NCI-H187 treated with DMSO at 0.1 percent for 48 hours (cell line): Measurements from ENCODE around the gene TFE3.

Experiments used
- DNase-seq: peaks from one replicate; lab custom pipeline; 2025; lab: John Stamatoyannopoulos, UW

Gene TFE3

GRCh38 chrX:49060914-49061313 lies 17.8 kb upstream of the TFE3 start:
- no peak for DNase-seq

GRCh38 chrX:49059681-49060085 lies 16.5 kb upstream of the TFE3 start:
- no peak for DNase-seq

- DNase-seq = no peak
Measured at GRCh38 chrX:49059201-49059600, 16.0 kb upstream of the TFE3 start.

DNA sequence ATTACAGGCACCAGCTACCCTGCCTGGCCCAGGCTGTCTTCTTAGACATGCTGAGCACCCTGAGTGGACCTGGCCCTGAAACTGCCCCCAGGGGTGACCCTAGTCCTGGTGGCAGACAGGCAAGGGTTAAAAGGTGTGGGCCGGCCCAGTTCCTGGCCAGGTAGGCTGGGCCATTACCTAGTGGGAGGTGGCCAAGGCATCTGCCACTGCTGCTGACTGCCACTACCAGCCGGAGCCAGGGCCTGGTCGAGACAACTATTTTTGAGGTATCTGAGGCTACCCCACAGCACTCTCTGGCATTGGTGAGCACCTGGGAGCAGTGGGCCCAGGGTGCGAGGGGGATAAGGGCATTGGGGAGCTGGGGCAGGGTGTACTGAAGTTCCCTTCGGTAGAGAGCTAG lies 15.6 kb upstream of the TFE3 start, which contains the start of gene CCDC120:
Gene CCDC120 (plus strand): TSS at position 206 of the 400 bp plus-strand sequence. CDS start 3,043 bp downstream, outside the sequence.
- no peak for DNase-seq

DNA sequence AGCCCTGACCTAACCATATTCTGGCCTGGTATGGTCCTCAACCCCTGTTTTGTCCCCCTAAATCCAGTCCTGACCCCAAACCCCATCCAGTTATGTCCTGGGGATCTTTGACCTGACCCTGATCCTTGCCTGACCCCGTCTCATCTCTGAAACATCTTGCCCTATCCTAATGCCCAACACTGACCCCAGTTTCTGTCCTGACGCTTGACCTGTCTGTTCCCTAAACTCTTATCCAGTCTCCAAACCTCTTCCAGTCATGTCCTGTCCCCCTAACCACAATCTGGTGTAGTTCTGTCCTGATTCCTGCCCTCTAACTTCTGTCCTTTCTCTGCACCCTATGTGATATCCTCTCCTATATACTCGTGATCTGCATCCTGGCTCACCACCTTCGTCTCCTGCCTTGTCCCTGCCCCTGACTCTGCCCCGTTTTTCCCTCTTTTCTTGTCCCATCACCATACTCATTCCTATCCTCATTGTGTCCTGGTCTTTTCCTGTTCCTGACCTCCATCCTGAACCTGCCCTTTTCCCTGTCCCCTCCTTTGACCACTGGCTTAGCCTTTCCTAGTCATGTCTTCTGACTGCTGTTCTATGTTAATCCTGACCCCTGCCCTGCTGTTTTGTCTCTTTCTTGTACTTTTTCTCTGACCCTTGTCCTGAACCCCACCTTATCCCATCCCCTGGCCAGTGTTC lies 11.1 kb upstream of the TFE3 start:
- DNase-seq = no peak

DNA sequence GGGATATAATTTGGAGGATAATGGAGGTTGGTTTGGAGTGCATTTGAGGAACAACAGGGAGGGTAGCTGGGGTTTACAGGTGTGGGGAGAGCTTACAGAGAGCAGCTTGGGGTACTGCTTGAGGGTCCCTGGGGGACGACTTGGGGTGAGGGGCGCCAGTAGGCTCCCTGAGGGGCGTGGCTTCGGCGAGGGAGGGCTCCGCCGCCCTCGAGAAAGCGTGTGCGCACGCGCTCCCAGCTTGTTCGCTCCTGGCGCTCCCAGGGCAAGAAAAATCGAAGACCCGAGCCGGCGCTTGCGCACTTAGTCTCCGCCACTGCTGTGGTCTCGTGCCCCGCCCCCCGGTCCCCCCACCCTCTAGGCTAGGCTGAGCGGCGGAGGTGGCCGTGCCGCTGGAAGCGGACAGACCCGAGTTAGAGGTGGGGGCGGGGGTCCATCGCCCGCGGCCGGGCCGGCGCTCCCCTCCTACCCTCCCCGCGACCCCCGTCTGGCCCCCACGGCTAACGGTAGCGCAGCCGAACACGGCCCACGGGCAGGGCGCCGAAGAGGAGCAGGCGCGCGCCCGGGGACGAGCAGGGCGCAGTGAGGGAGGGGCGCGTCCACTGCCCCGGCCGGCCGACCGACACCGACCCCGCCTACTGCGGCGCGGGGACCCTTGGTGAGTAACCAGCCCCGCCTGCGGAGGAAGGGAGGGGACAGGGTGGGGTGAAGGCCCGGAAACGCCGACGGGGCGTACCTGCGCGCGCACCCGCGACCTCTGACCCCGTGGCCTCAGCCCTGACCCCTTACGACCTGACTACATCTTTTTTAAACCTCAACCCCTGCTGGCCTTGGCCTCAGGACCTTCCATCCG lies 10.3 kb upstream of the TFE3 start:
- no peak for DNase-seq

- DNase-seq = no peak
Measured at GRCh38 chrX:49043987-49044281, 777 bp upstream of the TFE3 start.

- DNase-seq = no peak
Measured at GRCh38 chrX:49042581-49043219, 457 bp downstream of the TFE3 start.

DNA sequence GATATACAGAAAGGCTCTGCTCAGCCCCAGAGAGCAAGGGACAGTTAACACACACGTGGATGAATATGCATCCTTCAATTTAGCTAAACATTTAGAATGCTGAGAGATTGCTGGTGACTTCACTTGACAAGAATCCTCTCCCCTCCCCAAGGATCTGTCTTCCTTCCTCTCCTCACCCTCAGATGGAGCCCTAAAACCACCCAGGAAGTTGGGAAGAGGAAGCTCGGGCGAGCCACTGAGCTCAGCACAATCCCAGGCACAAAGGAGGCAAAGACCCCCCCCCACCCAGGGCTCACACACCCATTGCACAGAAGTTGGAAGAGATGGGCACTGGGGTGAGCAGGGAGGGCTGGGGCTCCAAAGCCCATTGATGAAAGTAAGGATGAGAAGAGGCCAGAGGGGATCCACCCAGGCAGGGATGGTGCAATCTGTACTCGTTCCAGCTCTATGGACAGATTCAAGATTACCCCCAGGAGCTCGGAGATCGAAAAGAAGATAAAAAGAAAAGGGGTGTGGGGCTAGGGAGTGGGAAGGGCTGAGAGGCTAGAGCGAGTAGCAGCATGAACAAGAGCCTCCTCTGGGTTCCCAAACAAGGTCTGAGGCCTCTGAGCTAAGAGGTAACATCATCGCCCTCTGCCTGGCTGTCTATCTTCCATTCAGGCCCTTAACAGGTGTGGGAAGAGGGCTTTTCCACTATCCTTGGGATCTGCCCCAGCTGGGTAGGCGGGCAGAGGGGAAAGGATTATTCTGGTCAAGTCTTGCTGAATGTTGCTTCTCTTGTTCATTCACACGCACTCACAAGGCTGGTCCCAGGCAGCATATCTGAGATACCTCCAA lies 1.2 kb downstream of the TFE3 start:
- no peak for DNase-seq

DNA sequence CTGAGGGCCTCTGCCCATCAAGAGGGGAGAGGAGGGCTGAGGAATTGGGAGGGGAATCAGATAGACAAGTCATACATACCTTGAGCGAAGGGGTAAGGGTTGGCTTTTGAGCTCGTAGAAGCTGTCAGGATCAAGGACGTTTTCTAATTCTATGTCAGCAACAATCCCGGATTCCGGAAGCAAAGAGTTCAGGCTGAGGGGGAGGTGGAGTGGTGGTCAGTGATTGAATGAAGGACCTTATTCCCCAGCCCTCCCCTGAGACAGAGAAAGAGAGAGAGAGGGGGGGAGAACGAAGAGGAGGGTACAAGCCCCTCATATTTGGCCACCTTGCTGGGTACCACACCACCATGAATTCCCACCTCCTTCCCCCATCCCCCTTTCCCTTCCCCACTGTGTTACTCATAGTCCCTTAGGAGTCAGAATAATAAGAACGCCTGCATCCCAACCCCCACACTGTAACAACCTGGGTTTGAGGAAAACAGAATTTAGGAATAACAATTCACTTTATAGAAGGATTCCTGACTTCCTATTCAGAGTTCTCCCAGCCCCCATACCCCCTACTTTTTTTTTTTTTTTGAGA lies 2.7 kb downstream of the TFE3 start:
- no peak for DNase-seq

DNA sequence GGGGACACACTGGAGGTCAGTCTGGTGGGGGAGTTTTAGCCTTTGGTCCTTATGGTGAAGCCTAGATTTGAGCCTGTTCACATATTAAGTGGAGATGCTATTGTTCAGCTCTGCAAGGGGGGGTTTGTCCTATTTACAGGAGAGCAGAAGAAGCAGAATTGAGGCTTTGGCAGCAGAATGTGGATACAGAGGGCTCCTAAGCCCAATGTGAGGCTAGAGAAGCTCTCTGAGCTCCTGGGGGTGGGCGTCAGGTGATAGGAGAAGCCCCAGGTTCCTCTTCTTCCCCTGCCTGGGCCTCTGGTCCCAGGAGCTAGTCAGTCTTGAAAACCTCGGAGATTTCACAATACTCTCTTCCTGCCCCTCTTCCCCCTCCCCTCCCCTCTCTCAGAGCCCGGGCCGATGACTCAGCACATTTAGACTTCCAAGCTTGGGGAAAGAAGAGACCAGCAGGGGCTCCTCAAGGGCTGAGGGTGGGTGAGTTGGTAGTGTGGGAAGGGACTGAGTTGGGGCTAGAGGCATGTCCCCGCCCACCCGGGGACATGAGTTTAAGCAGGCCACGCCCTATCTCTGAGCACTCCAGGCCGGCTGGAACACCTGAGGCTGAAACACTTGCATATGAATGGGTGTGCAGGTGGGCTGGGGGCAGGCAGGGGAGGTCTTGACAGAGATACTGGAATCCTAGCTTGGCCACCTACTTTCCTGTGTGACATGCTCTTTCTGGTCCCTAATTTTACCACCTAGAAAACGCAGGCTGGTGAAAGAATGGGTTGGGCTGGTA lies 3.4 kb downstream of the TFE3 start:
- no peak for DNase-seq

DNA sequence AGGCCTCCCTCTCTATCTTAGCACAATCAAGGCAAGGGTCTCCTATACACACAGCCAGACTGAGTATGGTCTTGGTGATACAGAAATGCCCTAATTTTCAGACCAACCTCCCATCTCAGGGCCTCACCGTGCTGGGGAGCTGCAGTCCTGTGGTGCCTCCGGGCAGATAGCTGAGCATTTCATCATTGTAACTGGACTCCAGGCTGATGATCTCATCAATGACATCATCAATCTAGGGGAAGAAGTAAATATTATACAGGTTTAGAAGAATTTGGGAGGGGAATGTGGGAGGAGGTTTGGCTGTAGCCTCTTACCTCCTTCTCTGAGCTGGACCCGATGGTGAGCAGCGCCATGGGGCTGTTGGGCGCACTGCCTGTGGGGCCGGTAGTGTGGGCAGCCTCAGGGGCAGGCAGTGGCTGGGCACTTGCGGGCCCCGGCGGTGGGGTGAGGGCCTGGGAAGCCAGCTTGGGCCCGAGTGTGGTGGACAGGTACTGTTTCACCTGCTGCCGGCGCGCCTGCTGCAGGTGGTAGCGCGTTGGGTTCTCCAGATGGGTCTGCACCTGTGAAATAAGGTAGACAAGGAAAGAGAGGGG lies 5.2 kb downstream of the TFE3 start:
- DNase-seq = no peak

GRCh38 chrX:49030283-49030682 lies 12.9 kb downstream of the TFE3 start:
- no peak for DNase-seq

GRCh38 chrX:49029876-49030275 lies 13.3 kb downstream of the TFE3 start:
- no peak for DNase-seq

DNA sequence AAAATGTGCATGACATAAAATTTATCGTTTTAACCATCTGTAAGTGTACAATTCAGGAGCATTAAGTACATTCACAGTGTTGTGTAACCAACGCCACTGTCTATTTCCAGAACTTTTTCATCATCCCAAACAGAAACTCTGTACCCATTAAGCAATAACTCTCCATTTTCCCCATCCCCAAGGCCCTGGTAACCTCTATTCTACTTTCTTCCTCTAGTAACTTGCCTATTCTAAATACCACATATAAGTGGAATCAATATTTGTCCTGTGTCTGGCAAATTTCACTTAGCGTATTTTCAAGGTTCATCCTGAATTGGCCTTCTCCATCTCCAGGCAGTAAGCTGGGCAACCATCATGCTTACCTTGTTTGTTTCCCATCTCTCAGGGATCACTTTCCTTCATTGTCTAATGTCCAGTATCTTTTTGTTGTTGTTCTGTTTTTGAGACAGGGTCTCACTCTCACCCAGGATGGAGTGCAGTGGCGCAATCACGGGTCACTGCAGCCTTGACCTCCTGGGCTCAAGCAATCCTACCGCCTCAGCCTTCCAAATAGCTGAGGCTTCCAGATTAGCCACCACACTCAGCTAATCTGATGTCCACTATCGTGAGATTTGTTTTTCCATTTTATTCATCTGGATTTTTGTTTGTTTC lies 23.4 kb downstream of the TFE3 start:
- no peak for DNase-seq

DNA sequence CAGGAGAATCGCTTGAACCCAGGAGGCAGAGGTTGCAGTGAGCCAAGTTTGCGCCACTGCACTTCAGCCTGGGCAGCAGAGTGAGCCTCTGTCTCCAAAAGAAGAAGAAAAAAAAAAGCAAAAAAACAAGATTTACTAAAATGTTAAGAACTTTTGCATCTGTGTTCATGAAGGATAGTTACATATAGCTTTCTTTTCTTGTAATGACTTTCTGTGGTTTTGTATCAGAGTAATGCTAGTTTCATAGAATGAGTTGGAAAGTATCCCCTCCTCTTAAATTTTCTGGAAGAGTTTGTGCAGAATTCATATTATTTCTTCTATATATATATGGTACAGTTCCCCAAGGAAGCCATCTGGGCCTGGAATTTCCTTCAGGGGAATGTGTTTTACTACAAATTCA lies 24.1 kb downstream of the TFE3 start:
- no peak for DNase-seq

GRCh38 chrX:49003696-49004095 lies 39.5 kb downstream of the TFE3 start:
- DNase-seq = no peak

- DNase-seq = no peak
Measured at GRCh38 chrX:49002091-49002935, 40.8 kb downstream of the TFE3 start, which contains the start of gene GRIPAP1. GRIPAP1 (minus strand) TSS chrX:49002264; CDS start chrX:49002229, 35 bp downstream.

DNA sequence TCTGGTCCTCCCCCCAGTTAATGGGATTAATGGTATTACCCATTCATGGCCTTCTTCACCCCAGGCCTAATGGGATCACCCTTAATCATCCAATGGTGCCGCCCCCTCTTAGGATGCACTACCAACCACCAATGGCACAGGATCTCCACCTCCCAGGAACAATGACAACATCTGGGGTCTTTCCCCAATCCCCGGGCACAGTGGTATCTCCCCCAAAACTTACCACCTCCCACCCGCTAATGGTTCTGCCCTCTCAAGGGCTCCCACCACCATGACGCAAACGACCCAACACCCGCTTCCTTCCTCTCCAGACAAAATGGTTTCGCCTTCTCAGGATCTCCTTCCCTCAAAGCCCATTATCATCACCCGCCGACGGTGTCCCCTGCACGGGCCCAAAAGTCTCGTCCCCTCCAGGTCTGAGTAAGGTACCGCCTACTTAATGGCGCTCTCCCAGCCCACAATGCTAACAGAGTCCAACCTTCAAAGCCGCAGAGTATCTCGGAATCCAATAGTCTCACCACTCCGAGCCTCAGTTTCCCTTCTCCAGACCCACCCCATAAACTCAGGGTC lies 41.6 kb downstream of the TFE3 start:
- DNase-seq = no peak
